ENCODE results near the gene ANKRD36.
"Not testable (repeated sequence)": the region's sequence is repeated elsewhere in the genome, so short reads cannot be mapped to it uniquely, and the experiment has no call there.

ANKRD36 gene

DNA sequence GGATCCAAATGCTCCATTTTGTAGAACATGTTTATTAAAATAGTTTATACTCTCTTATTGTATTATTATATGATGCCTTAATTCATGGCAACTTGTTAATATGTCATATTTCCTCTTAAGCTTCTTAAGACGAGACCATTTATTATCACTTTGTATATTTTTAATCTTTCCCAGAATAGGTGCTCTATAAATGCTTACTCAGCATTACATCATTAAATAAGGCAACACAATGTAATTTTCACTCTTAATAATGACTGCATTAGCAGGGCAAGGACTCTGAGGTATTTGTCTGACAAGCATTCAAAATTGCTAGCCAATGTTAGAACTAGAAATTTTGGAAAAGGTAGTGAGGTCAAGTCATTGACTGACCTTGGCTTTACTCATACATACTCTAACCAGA is 180.7 kb downstream of the ANKRD36 start:
- not testable (repeated sequence) for DNase-seq (ENCODE audit: low read depth)

All from amniotic epithelial cell (primary cell).